ENCODE measurements around the gene S100A8.
"Not testable (repeated sequence)": the region's sequence is repeated elsewhere in the genome, so short reads cannot be mapped to it uniquely, and the experiment has no call there.

The S100A8 gene

GRCh38 chr1:153390938-153391710, at the start of gene S100A8:
S100A8 (minus strand) TSS chr1:153391073; CDS start chr1:153390535, 538 bp downstream.
- no peak for DNase-seq

GRCh38 chr1:153439273-153439672, 48.4 kb upstream of the S100A8 start:
- DNase-seq = no peak

GRCh38 chr1:153438599-153438998, 47.7 kb upstream of the S100A8 start:
- no peak for DNase-seq

GRCh38 chr1:153437236-153437635, 46.4 kb upstream of the S100A8 start:
- no peak for DNase-seq

GRCh38 chr1:153434746-153435455, 44.0 kb upstream of the S100A8 start:
- no peak for DNase-seq

- DNase-seq = no peak
These were observed 42.2 kb upstream of the S100A8 start for GRCh38 chr1:153432874-153433681.

GRCh38 chr1:153431928-153432327, 41.1 kb upstream of the S100A8 start:
- no peak for DNase-seq

DNA sequence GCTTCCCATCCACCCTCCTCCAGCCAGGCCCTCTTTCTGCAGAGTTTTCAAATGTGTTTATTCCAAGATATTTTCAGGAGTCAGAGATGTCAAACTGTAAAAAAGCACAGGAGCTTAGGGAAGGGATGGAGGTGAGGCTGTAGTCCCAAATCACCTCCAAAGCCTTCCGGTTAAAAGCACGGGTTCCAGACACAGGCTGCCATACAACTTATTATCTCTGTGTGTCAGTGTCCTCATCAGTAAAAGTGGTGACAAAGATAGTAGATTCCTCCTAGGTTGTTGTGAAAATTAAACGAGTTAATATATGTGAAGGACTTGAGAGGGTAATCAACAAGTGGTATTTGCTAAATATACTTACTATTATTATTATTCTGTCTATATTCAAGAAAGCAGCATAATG, 40.6 kb upstream of the S100A8 start:
- DNase-seq = no peak

- no peak for DNase-seq
These were observed 40.1 kb upstream of the S100A8 start for GRCh38 chr1:153431002-153431401.

DNA sequence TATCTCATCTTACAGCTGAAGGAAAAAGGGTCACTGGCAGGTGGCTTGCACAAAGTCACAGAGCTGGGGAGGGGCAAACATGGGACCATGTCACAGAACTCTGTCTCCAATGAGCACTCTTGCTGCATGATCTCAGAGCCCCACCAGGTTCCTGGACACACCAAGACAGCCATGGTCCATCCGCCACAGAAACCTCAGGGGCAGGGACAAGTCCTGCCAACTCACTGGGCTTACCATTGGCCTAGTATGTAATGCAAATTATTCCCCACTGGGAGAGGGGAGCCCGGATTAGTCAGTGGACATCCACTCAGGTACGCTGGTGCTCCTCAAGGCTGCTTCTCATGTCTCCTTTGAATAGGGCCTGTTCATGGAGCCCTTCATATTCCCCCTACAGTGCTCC, 39.7 kb upstream of the S100A8 start:
- no peak for DNase-seq

DNA sequence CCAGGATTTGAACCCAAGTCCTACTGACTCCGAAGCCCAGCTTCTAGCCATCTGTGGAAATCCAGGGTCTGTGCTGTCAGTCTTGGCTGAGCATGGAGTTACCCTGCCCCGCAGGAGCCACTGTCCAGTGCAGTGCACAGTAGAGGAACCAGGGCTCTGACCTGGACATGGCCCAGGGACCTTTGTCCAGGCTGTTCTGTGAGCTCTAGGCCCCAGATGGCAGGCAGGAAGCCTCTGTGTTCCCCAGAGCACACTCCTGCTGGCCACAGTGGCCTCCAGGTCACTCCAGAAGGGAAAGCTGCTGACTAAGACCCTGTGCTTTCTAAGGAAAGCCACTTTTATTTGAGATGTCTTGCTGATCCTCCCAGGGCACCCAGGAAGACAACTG, 39.3 kb upstream of the S100A8 start:
- DNase-seq = no peak

- peak; percentile 14 for DNase-seq
These were observed 38.6 kb upstream of the S100A8 start for GRCh38 chr1:153429266-153430165.

GRCh38 chr1:153428791-153429190, 37.9 kb upstream of the S100A8 start:
- peak; percentile 27 for DNase-seq

DNA sequence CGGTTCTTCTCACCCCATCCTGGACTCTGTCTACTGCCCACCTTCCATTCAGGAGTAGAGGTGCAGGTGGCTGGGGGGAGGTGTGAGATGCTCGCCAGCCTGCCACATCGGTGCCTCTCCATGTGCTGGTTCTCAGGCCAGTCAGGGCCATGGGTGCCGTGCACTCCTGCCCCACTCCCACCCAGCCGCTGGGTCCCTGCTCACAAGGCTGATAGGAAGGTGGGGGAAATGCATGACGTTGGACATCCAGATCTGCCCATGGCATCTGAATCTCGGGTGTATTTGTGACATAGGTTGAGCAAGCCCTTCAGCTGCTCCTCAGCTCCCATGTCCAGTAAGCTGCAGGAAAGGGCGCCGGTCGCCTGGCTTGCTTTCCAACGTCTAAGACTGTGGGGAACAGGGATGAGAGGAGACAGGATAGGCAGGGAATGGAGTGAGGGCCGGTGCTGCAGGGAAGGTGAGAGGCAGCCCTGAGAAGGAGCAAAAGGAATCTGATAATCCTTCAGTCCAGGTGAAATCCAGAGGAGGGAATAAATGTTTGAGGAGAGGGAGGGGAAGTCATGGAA, 37.3 kb upstream of the S100A8 start:
- DNase-seq = no peak

DNA sequence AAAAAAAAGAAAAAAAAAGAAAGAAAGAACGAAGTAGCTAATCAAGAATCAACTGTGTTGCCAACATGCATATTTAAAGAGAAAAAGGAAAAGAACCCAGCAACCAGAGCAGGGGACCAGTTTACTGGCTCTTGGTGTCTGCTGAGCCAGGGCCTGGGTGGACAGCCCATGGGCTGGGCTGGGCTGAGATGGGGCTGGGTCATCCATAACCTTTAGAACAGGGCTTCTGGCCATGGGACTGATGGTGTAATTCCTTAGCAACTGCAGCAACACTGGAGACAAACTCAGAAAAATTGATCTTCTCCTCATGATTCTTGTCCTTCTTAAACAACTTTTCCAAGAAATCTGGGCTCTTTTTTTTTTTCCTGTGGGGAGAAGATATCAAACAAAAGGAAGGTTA, 35.9 kb upstream of the S100A8 start:
- DNase-seq = no peak

GRCh38 chr1:153422450-153423068, 31.7 kb upstream of the S100A8 start:
- peak; percentile 46 for DNase-seq

GRCh38 chr1:153420306-153420705, 29.4 kb upstream of the S100A8 start:
- DNase-seq = no peak

DNA sequence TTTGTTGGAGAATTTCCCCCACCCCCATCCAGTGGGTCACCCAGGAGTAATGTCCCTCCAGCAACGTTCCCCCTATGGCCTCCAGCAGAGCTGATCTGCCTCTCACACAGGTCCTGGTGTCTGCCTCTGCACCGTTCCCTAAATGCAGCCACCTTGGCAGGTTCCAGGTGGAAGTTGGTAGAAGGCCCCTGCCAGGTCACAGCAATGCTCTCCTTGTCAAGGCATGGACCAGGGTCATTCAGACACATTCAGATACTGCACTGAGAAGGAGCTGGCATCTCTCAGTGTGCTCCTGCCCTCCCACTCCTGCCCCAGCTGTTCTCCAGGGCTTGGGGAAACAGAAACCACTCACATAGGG, 28.5 kb upstream of the S100A8 start:
- DNase-seq = not testable (repeated sequence)

DNA sequence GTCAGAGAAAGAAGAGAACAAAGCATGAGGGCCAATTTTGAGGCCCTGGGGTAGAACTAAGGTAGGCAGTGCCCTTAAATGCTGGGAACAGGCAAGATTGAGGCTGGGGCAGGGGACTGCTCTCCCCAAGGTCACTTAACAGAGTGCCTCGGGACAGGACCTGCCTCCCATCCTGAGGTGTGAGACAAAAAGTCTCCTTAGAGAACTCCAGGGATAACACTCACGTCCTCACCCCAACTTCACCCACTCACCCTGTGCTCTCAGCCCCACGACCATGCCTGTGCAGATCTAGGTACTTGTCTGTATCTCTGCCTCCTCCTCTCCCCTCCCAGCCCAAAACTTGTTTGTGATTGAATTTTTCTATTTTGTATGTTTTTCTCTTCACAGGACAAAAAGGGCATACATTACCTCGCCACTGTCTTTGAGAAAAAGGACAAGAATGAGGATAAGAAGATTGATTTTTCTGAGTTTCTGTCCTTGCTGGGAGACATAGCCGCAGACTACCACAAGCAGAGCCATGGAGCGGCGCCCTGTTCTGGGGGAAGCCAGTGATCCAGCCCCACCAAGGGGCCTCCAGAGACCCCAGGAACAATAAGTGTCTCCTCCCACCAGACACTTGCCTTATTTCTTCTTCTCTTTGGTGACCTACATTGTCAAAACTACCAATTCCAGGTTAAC, 28.0 kb upstream of the S100A8 start:
- DNase-seq = not testable (repeated sequence)

- DNase-seq = no peak
These were observed 26.4 kb upstream of the S100A8 start for GRCh38 chr1:153417136-153417888.

Measured in NCI-H82 (cell line).